ENCODE results near the gene MLXIPL.
"Not testable (repeated sequence)": the region's sequence is repeated elsewhere in the genome, so short reads cannot be mapped to it uniquely, and the experiment has no call there.

MLXIPL gene, protein sequence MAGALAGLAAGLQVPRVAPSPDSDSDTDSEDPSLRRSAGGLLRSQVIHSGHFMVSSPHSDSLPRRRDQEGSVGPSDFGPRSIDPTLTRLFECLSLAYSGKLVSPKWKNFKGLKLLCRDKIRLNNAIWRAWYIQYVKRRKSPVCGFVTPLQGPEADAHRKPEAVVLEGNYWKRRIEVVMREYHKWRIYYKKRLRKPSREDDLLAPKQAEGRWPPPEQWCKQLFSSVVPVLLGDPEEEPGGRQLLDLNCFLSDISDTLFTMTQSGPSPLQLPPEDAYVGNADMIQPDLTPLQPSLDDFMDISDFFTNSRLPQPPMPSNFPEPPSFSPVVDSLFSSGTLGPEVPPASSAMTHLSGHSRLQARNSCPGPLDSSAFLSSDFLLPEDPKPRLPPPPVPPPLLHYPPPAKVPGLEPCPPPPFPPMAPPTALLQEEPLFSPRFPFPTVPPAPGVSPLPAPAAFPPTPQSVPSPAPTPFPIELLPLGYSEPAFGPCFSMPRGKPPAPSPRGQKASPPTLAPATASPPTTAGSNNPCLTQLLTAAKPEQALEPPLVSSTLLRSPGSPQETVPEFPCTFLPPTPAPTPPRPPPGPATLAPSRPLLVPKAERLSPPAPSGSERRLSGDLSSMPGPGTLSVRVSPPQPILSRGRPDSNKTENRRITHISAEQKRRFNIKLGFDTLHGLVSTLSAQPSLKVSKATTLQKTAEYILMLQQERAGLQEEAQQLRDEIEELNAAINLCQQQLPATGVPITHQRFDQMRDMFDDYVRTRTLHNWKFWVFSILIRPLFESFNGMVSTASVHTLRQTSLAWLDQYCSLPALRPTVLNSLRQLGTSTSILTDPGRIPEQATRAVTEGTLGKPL

DNA sequence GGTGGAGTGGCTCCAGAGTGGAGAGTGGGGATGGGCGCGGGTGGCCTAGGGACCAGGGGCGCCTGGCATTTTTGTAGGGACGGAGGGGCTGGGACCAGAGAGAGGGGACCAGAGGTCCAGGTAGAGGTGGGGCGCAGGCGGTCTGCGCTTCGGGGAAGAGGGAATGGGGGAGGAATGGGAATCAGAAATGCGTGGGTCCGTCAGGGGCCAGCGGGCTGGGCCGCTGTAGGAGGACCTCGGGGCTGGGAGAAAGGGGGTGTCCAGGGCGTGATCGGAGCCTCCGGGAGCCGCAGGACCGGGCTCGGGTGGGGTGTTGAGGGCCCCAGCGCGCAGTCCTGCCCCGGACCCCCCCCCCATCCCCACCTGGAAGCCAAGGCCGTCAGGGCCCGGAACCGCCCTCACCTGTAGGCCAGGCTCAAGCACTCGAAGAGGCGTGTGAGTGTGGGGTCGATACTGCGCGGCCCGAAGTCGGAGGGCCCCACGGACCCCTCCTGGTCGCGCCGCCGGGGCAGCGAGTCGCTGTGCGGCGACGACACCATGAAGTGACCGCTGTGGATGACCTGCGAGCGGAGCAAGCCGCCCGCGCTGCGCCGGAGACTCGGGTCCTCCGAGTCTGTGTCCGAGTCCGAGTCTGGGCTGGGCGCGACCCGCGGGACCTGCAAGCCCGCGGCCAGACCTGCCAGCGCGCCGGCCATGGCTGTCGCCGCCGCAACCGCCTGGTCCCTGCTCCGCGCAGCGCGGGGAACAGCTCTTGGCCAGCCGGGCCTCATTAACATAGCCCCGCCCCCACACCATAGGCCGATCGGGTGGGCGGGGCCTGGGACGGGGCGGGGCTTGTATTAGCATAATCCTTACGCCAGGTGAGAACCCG, at the start of gene MLXIPL:
TSS of gene MLXIPL (minus strand) at position 725 of the 871 bp plus-strand sequence. CDS start at position 695, 30 bp downstream.
- DNase-seq, result peak; percentile 68

DNA sequence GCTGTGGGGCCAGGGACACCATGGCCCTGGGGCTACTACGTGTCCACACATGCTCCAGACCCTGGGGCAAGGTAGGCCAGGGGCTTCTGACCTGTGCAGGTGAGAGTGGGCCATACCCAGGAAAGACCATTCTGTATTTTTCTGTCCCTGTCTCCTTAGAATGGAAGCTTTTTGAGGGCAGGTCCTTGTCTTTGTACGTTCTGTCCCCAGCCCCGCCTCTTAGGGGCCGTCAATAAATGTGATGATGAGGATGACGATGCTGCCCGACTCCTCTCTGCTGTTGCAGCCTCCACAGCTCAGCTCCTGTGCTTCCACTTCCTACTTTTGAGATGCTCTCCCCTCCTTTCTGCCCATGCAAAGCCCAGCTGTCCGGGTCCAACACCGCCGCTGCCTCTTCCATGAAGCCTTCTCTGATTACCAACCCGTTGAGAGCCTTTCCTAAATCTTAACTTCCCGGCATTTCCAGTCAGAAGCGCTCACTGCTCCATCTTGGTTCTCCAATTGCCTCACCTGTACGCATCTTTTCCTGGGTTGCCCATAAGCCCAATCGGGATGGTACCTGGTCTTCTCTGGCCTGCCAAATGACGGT, 47.6 kb upstream of the MLXIPL start:
- DNase-seq, result no peak

DNA sequence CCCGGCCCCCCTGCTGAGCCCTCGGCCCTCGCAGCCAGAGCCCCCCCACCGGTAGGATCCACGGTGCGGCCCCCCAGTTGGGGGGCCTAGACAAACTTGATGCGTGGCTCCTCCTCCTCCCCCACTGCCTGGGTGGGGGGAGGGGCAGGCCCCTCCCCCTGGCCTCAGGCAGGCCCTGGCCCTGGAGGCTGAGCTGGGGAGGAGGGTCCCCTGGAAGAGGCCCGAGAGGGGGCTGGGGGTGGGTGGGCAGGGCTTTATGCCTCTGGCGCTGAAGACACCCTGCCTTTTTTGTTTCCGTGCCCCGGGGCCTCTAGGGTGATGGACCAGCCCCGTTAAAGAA, 47.0 kb upstream of the MLXIPL start:
- no peak for DNase-seq

DNA sequence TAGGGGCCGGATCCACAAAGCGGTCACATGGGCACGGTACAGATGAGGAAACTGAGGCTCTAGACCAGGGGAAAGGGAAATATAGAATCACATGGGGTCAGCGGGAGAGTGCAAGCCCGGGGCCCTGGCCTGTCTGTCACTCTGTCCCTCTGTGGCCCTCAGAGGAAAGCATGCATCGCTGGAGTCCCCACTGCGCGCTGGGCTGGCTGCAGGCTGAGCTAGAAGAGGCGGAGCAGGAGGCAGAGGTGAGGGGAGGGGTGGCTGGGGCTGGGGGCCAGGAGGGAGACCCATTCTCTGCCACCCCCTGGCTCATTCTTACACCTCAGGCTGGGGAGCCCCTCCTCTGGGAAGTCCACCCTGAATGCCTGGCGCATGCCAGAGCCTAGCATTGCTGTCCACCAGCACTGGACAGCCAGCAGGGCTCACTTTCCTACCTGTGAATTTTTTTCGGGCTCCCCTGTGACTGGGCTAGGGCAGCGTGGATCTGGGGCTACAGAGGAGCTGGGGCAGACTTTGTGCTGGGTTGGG, 45.6 kb upstream of the MLXIPL start:
- no peak for DNase-seq

DNA sequence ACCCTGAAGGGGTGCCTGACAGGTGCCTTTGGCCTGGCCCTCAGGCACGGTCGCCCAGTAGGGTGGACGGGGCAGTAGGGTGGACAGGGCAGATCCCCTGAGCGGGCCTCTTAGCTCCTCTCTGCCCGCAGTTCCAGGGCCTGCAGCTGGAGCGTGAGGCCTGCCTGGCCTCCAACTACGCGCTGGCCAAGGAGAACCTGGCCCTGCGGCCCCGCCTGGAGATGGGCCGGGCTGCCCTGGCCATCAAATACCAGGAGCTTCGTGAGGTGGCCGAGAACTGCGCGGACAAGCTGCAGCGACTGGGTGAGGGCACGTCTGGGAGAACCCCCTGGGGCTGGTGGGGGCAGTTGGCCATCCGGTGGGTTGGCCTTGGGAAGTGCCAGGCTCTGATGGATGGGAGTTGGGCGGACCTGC, 45.0 kb upstream of the MLXIPL start:
- no peak for DNase-seq

DNA sequence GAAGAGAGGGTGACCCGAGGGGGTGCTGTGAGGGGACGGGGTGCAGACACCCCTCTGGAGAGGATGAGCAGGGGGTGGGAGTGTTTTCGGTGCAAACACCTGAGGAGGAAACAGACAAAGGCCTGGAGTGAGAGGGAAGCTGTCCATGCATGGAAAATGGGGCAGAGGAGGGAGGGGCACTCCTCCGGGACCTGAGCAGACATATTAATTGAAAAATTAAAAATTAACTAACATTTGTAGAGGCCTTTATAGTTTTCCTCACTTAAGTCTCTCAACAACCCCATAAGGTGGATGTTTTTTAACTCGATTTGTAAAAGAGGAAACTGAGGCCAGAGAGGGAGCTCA, 44.5 kb upstream of the MLXIPL start:
- DNase-seq, result peak; percentile 29

DNA sequence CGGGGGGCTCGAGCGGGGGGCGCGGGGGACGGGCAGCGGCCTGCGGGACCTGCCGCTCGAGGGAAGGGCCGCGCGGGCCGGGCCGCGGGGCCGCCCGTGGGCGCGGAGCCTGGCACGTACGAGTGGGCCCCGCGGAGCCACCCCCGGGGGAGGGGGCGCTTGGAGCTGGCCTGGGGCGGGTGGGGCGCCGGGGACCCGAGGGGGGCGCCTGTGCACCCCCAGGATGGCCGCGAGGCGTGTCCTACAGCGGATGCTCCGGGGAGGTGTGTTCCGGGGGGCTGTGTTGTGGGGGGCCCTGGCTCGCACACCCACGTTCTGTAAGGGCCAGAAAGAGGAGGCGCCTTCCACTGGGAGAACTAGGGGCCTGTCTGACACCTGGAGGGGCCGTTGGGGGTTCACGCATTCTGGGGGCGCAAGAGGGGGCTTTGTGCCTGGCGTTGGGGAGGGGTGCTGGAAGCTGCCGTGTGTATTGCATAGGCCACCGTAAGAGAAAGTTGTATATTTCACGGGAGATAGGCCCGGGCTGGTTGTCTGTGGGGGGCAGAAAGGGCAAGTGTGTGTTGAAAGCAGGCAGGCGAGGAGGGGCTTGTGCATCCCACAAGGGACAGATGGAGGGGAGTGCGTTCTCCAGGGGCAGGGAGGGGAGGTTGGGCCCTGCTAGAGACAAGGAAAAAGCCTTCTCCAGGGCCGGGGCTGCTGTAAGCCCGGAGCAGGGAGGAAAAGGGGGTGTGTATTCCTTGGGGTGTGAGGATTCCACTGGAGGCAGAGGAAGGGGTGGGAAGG, 44.0 kb upstream of the MLXIPL start:
- DNase-seq, result no peak

DNA sequence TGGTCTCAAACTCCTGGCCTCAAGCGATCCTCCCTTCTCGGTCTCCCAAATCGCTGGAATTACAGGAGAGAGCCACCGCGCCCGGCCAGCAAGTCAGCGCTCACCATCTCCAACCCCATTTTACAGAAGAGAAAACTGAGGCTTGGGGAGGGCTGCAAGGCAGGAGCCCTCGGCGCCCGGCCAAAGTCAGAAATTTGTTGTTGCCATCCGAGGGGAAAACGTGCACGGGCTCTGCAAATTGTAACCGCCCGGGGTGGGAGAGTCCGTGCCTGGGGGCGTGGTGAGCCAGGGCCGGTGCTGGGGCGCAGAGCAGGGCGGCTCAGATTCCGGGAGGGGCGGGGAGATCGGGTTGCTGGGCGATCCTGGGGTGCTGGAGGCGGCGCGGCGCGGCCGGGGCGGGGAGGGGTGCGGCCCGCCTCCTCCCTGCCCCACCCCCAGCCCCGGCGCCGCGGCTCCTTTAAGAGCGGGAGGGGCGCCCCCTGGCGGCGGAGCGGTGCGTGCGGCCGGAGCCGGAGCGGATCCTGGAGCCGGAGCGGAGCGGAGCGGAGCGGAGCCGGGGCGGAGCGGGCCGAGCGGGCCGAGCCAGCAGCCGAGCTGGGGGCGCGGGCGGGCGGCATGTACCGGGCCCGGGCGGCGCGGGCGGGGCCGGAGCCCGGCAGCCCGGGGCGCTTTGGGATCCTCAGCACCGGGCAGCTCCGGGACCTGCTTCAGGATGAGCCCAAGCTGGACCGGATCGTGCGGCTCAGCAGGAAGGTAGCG, 43.2 kb upstream of the MLXIPL start, which contains the start of gene VPS37D:
TSS of gene VPS37D (plus strand) at position 488 of the 759 bp plus-strand sequence. CDS start at position 616, 128 bp downstream.
- DNase-seq, result peak; percentile 77

DNA sequence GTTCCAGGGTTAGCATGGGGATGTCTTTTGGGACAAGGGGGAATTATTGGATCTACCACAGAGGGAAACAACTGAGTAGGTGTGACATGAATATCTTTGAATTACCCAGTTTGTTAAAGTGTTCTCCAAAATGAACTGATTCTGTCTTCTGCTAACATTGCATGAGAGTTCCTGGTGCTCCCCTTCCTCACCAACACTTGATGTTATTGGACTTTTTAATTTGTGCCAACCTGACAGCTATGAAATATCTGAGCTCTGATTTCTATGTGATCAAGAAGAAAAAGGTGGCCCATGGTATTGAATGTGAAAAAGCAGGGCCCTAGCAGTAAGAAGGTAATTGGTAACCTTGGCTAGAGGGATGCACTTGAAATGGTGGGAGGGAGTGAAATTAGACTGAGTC, 38.7 kb upstream of the MLXIPL start:
- no peak for DNase-seq

DNA sequence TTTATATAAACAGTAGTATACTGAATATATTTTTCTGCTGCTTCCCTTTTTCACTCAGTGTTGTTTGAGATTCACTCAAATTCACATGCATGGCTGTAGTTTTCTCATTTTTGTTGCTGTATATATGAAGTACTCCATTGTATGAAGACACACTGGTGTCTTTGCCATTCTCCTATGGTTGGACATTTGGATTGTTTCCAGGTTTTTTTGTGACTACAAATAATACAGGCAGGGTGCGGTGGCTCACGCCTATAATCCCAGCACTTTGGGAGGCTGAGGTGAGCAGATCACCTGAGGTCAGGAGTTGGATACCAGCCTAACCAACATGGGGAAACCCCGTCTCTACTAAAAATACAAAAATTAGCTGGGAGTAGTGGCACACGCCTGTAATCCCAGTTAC, 36.3 kb upstream of the MLXIPL start:
- not testable (repeated sequence) for DNase-seq

DNA sequence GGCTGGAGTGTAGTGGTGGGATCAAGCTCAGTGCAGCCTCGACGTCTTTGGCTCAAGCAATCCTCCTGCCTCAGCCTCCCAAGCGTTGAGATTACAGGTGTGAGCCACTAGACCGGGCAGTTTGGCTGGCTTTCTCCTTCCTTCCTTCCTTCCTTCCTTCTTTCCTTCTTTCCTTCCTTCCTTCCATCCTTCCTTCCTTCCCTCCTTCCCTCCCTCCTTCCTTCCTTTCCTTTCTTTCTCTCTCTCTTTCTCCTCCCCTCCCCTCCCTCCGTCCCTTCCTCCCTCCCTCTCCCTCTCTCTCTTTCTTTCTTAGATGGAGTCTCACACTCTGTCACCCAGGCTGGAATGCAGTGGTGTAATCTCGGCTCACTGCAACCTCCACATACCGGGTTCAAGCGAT, 35.7 kb upstream of the MLXIPL start:
- DNase-seq, result no peak

DNA sequence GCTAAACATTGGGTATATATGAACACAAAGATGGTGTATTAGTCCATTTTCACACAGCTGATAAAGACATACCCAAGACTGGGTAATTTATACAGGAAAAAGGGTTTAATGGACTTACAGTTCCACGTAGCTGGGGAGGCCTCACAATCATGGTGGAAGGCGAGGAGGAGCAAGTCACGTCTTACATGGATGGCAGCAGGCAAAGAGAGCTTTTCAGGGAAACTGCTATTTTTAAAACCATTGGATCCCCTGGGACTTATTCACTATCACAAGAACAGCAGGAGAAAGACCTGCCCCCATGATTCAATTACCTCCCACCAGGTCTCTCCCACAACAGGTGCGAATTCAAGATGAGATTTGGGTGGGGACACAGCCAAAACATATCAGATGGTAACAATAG, 31.0 kb upstream of the MLXIPL start:
- not testable (repeated sequence) for DNase-seq

DNA sequence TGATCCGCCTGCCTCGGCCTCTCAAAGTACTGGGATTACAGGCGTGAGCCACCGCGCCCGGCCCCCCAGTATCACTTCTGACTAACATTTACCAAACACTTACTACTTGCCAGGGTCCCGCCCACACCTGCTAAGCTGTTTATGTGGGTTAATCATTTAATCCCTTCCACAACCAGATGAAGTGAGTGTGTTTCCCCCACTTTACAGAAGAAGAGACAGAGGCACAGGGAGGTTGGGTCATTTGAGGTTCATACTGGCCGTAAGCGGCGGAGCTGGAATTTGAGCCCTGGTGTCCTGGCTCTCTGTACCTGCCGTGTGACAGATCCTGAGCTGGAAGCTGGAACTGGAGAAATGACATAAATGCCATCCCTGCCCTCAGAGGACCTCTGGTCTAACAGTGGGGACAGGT, 28.2 kb upstream of the MLXIPL start:
- no peak for DNase-seq

DNA sequence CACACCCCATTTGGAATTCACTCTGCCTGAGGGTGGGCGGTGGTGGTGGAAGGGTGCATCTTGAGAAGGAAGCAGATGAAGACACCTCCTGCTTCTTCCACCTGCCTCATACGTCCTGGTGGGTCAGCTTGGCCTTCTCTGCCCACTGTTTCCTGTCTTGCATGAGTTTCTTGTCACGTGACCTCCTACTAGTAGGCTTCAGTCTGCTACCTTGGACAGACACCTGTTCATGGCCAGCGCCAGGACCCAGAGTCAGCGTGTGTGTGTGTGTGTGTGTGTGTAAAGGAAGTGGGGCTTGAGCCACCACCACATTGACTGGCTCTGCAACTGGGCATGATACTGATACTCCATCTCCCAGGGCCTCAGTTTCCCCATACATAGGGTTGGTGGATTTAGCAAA, 26.2 kb upstream of the MLXIPL start:
- DNase-seq, result no peak

DNA sequence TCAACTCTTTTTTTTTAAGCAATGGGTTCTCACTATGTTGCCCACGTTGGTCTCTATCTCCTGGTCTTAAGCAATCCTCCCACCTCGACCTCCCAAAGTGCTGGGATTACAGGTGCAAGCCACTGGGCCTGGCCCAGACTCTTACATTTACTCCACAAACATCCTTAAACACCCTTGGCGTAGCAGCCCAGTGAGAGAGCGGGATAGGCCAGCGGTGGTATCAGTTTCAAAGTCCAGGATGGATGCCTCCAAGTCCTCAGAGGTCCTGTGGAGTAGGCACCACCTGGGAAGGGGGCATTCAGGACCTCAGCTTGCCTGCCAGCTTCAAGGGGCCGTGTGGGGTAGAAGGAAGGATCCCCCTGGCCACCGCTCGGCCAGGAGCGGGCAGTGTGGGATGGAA, 25.3 kb upstream of the MLXIPL start:
- DNase-seq, result no peak

DNA sequence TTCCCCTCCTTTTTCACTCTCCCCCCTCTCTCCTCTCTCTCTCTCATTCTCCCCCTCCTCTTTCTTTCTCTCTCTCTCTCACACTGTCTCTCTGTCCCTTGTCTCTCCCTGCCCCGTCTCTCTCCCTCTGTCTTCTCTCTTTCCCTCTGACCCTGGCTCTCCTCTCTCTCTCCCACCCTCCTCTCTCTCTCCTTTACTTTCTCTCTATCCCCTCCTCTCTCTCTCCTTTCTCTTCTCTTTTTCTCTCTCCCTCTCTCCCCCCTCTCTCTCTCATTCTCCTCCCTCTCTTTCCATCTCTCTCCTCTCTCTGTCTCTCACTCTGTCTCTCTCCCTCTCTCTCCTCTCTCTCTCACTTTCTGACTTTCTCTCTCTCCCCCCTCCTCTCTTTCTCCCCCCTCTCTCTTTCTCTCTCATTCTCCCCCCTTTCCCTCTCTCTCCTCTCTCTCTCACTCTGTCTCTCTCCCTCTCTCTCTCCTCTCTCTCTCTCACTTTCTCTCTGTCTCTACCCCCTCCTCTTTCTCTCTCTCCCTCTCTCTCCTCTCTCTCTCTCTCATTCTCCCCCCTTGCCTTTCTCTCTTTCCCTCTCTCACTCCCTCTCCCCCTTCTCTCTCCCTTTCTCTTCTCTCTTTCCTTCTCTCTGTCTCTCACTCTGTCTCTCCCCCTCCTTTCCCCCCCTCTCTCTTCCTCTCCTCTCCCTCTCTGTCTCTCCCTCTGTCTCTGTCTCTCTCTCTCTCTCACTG, 24.4 kb upstream of the MLXIPL start:
- DNase-seq, result no peak

DNA sequence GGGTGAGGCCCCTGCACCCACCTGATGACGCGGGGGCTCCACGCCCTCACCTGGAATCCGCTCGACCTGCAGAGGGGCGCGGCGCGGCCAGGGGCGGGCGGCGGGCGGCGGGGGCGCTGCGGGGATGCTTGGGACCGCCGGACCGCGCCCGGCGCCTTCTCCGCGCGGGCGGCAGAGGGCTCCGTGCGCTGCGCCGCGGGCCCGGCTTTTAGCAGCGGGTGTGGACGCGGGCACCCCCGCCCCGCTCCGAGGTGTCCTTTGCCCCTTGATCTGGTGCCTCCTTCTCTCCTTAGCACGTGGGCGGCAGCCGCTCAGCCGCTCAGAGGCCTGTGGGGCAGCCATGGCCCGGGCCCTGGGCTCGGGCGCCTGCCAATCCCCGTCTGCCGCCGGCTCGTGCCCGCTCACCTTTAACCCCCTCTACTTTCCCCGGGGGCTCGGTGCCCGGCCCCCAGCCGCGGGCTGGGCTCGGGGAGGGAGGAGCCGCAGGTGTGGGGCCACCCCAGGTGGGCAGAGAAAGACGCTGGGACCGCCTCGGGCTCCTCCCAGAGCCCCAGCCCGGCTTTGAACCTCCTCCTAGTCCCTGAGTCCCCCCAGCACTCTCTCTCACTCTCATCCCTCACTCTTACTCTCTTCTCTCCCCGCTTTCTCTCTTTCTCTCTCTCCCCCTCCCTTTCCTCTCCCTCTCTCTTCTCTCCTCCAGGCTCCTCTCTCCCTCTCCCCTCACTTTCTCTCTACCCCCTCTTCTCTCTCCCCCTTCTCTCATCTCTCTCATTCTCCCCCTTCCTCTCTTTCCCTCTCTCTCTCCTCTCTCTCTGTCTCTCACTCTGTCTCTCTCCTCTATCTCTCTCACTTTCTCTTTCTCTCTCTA, 23.6 kb upstream of the MLXIPL start:
- peak; percentile 51 for DNase-seq

DNA sequence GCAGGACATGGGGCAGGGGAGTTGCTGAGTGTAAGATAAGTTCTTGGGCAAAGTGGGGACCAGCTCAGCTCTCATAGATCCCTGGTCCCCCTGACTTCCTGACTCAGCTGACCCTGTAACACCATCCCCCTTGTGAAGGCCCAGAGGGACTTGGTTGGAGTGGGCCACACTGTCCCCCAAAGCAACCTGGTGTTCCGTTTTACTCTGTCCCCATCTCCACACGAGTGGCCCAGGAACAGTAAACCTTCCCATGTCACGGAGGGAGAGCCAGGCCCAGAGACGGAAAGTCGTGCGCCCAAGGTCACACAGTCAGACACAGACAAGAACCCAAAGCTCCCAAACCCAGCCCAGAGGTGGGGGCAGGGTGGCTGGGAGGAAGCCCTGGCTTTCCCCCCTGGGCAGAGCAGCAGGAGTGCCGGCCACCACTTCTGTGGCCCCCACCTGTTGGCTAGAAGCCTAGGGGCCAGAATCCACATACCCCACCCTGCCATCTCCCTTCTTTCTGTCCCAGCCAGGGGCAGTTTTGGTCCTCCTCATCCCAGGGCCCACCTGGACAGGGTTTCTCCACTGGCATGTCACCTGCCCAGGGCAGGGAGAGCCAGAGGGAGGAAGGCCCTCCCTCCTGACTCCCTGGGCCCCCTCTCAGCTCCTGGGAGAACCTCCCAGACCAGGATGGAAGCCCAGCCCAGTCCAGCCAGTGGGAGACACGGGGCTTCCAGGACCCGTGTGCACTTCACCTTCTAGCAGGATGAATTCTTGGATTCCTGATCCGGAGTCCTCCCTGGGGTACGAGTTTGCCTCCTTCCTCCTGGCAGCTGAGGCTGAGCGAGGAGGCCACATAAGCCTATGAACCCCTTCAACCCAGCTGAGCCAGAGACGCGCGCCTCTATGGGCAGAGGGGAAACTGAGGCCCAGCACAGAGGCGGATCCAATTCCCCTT, 22.7 kb upstream of the MLXIPL start:
- DNase-seq, result no peak

Data from DMS79 treated with DMSO at 0.1 percent for 48 hours (cell line).